GM12878 (cell line): Measurements from ENCODE around the gene SLFNL1. TPM values are rescaled to one million over a fixed set of nuclear protein-coding genes. Genes with fewer than 3 reads are reported as not detected.

ENCODE experiments used
- ATAC-seq: fragments of 200-7000 bp; cut with Tn5 transposase; 3 replicates; pipeline ENCODE4 v1.9.1; 2020; ENCODE audit warnings: mild to moderate bottlenecking, moderate library complexity
- BruUV-seq: library from RNA; stranded (reverse); fragments of 400-500 nt; replicated peaks from 2 replicates; lab custom pipeline; 2021; lab: Mats Ljungman, UMichigan
- CTCF ChIA-PET: fragments of 300-600 bp; sonication (Branson Sonifier 250); formaldehyde crosslinking; extraction: SDS; loops from one replicate; lab custom pipeline; 2021; ENCODE audit warnings: inconsistent platforms; lab: Yijun Ruan, JAX
- POLR2A ChIA-PET: fragments of 350-600 bp; formaldehyde crosslinking; extraction: SDS; loops from one replicate; lab custom pipeline; 2021; ENCODE audit warnings: inconsistent platforms; lab: Charles Lee
- RAD21 ChIA-PET: fragments of 300-600 bp; sonication (Branson Sonifier 250); formaldehyde crosslinking; loops from one replicate; lab custom pipeline; 2023; ENCODE audit warnings: antibody characterized with exemption; ENCODE audit not compliant: unreplicated experiment; lab: Charles Lee
- SMC1A ChIA-PET: fragments of 300-600 bp; sonication (Branson Sonifier 250); formaldehyde crosslinking; loops from one replicate; lab custom pipeline; 2023; ENCODE audit not compliant: unreplicated experiment, uncharacterized antibody; lab: Charles Lee
- DNase-seq: peaks from one replicate; pipeline ENCODE4 v3.0.0-alpha.2; 2011; ENCODE audit warnings: low read depth, low spot score
- FAIRE-seq: peaks from 3 replicates; lab custom pipeline; 2011; peaks lifted over from hg19 to GRCh38; lab: Jason Lieb, UNC
- H2AFZ ChIP-seq: 2 replicates; pipeline ENCODE4 v1.6.0; 2011; ENCODE audit warnings: low read depth, low read length, control low read depth; ENCODE audit not compliant: control insufficient read depth
- H3K27ac ChIP-seq: 2 replicates; pipeline ENCODE4 v1.5.1; 2011; ENCODE audit warnings: control low read depth; ENCODE audit not compliant: control insufficient read depth, insufficient read depth
- H3K27me3 ChIP-seq, 2 experiments: replicated peaks in 1 of 2; 2 replicates each; pipeline versions ENCODE4 v1.6.0 to v1.6.1; 2011; ENCODE audit warnings: low read length in 1 of 2; ENCODE audit not compliant: control insufficient read depth in 2 of 2, insufficient read depth in 2 of 2
- H3K36me3 ChIP-seq, 2 experiments: 2 replicates each; pipeline ENCODE4 v1.5.1; 2011; ENCODE audit warnings: low read length in 1 of 2; ENCODE audit not compliant: control insufficient read depth in 2 of 2, insufficient read depth in 2 of 2
- H3K4me1 ChIP-seq: 2 replicates; pipeline ENCODE4 v1.6.1; 2011; ENCODE audit warnings: mild to moderate bottlenecking, low read length, moderate library complexity, mixed read lengths; ENCODE audit not compliant: control insufficient read depth, insufficient read depth
- H3K4me2 ChIP-seq: 2 replicates; pipeline ENCODE4 v1.6.0; 2011; ENCODE audit warnings: control low read depth; ENCODE audit not compliant: control insufficient read depth, insufficient read depth
- H3K4me3 ChIP-seq: fragments of 200-600 bp; sonication (generic); 2 replicates; pipeline ENCODE4 v1.5.1; 2016
- H3K79me2 ChIP-seq: 2 replicates; pipeline ENCODE4 v1.6.0; 2011; ENCODE audit warnings: low read length; ENCODE audit not compliant: control insufficient read depth, insufficient read depth
- H3K9ac ChIP-seq: 2 replicates; pipeline ENCODE4 v1.8.0; 2011; ENCODE audit warnings: low read length, control low read depth, mixed read lengths; ENCODE audit not compliant: control insufficient read depth, insufficient read depth
- H3K9me3 ChIP-seq: replicated peaks from 3 replicates; pipeline ENCODE4 v1.5.1; 2011; ENCODE audit warnings: mild to moderate bottlenecking, low read length; ENCODE audit not compliant: control insufficient read depth, insufficient read depth
- H4K20me1 ChIP-seq: 2 replicates; pipeline ENCODE4 v1.6.0; 2011; ENCODE audit not compliant: control insufficient read depth, insufficient read depth
- BHLHE40 ChIP-seq, 2 experiments: fragments of 450-650 bp in 1 of 2; IDR thresholded peaks; 2 replicates each; pipeline ENCODE4 v1.6.1; 2011 to 2017; ENCODE audit warnings: low read depth in 2 of 2, borderline replicate concordance in 1 of 2, improper control_type of control experiment in 1 of 2, low read length in 1 of 2, mild to moderate bottlenecking in 1 of 2
- CREM ChIP-seq: IDR thresholded peaks from 2 replicates; pipeline ENCODE4 v1.6.1; 2014; ENCODE audit warnings: antibody characterized with exemption, low read depth
- MTA2 ChIP-seq: fragments of 450-650 bp; IDR thresholded peaks from 2 replicates; pipeline ENCODE4 v1.6.1; 2016; ENCODE audit warnings: low read depth, mild to moderate bottlenecking, moderate library complexity
- POLR2A ChIP-seq: IDR thresholded peaks from 2 replicates; pipeline ENCODE4 v1.6.1; 2011; ENCODE audit warnings: low read depth, mild to moderate bottlenecking, low read length
- RB1 ChIP-seq: fragments of 450-650 bp; formaldehyde crosslinking; IDR thresholded peaks from 2 replicates; pipeline ENCODE4 v1.6.1; 2017; ENCODE audit warnings: mild to moderate bottlenecking, borderline replicate concordance
- SMAD5 ChIP-seq: IDR thresholded peaks from 2 replicates; pipeline ENCODE4 v1.6.1; 2016; ENCODE audit warnings: antibody characterized with exemption, low read depth
- WGBS: methylation state at CpG from one replicate; pipeline ENCODE4 v1.1.6; 2016; ENCODE audit warnings: low lambda C conversion rate; ENCODE audit not compliant: insufficient replicate concordance, insufficient coverage; ENCODE audit errors: missing lambda C conversion rate; 5-methylcytosine and 5-hydroxymethylcytosine counted together
- in situ Hi-C: fragments of 300-500 bp; cut with MboI; formaldehyde crosslinking; loops from 9 replicates; pipeline ENCODE4 v1.14.3; 2018; ENCODE audit warnings: mixed read lengths
- intact Hi-C: fragments of 100-400 bp; cut with micrococcal nuclease; formaldehyde crosslinking; loops from one replicate; pipeline ENCODE4 v1.14.2; 2022; ENCODE audit not compliant: unreplicated experiment
- polyA plus RNA-seq, 11 experiments: library from polyadenylated mRNA; depleted of rRNA in 4 of 11; unstranded in 6 of 11; stranded (reverse) in 5 of 11; fragments of >200 nt; fragmentation: Nextera tagmentation in 4 of 11; fragmentation: Illumina TruSeq in 1 of 11; extraction: Ambion mirVana in 4 of 11; extraction: Trizol in 1 of 11; gene quantifications; 1 replicate in 1 of 11; 2 replicates in 10 of 11; pipeline versions ENCODE4 v1.2.1 to v1.2.3, GENCODE V29; 2011 to 2016; ENCODE audit warnings: inconsistent platforms in 2 of 11, missing spikeins in 2 of 11, low read depth in 1 of 11
- total RNA-seq, 4 experiments: library from RNA; depleted of rRNA in 3 of 4; stranded (reverse); fragments of >200 nt in 3 of 4; fragmentation: Illumina TruSeq in 1 of 4; extraction: Trizol in 1 of 4; gene quantifications; 2 replicates each; pipeline versions ENCODE4 v1.2.1 to v1.2.3, GENCODE V29; 2013 to 2021

The SLFNL1 gene
- total and polyA plus RNA-seq, 10 of the 15 experiments (the other 5 are each of a cell fraction or from before 2014, with no cell fraction given): 0.05 to 0.98 (median 0.16) TPM; not detected in 2

DNA sequence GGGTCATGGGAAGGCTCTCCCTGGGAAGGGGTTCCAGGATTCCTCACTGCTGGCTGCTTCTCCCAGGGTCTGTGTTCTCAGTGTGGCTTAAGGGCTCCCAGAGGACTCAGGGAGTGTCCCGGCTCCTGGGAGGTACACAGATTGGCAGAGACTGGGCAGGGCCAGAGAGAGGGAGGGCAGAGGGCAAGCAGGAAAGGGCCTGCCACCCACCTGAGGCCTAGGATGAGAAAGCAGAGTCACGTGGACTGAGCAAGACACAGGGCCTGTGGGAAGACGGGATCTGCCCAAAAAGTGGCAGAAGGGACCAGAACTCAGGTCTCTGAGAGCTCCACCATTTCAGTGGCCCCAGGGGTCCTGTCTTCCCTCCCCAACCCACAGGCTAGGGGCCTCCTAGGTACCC is 871 bp downstream of the SLFNL1 start:
- RAD21 ChIA-PET: no interaction called here
- Histone ChIP-seq H3K36me3 (peaks cover 0 to 19% of the 10 kb centered on the region in 2 experiments; a peak in 2 of 4 replicates), H3K27ac (no peak overlapping the region), H3K79me2 (no peaks in the 10 kb centered on the region), H3K27me3 (no peaks in the 10 kb centered on the region), H3K4me2 (no peak overlapping the region), H3K9me3 (no peaks in the 10 kb centered on the region), H3K4me1 (no peaks in the 10 kb centered on the region), H3K4me3 (no peak overlapping the region), H2AFZ (no peak overlapping the region), H4K20me1 (no peaks in the 10 kb centered on the region), H3K9ac (no peak overlapping the region)
- BruUV-seq: no TSS peak
- POLR2A ChIA-PET: no interaction called here
- WGBS: 58% methylated on average over 3 of the region's 3 CpGs
- DNase-seq (no peak), FAIRE-seq (no peak), ATAC-seq (no peak)
- CTCF ChIA-PET: no interaction called here
- TF ChIP-seq MTA2 (no peak), SMAD5 (peak; percentile 33; the same call in 1 of the 2 replicates), BHLHE40 (IDR thresholded peaks at IDR 0.05; ENCODE audit: borderline replicate concordance in 1 of 2, low read depth in 2 of 2, low read length in 1 of 2) (no peak), RB1 (no peak)
- intact Hi-C loops (no loop called here), in situ Hi-C loops (no loop called here)
- SMC1A ChIA-PET: interaction anchor here (0.9 kb wide), 1 partner anchor 219 kb away, joined by 3 read pairs; no protein-coding TSS in a partner anchor

DNA sequence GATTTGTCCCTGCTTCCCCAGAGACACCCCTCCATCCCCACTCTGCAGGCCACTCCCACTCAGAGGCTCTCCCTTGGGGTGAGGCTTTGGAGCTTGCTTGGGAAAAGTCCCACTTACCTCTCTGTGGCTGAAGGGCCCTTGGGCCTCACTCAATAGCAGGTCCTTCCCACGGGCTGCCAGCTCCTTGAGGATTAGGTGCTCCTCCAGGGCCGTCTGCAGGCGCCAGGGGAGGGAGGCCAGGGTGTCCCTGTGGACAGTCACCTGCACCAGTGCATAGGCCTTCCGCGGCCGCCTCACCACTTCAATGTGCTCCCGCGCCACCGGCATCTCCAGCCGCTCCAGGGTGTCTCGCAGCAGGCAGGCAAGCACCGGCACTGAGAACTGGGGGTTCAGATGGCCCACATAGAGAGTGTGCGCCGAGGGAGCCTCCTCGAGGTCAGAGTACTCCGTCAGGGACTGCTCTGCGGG is 1.4 kb downstream of the SLFNL1 start:
- RAD21 ChIA-PET: no interaction called here

More for the DNA sequence above, 1.4 kb downstream of the SLFNL1 start:
- in situ Hi-C loops (no loop called here), intact Hi-C loops (no loop called here)
- Histone ChIP-seq H3K4me1 (no peaks in the 10 kb centered on the region), H3K36me3 (peaks cover under 1 to 22% of the 10 kb centered on the region in 2 experiments; a peak in 2 of 4 replicates), H3K9ac (no peak overlapping the region), H3K9me3 (no peaks in the 10 kb centered on the region), H2AFZ (no peak overlapping the region), H4K20me1 (no peaks in the 10 kb centered on the region), H3K79me2 (no peaks in the 10 kb centered on the region), H3K4me2 (no peak overlapping the region), H3K27me3 (no peaks in the 10 kb centered on the region), H3K4me3 (no peak overlapping the region), H3K27ac (no peak overlapping the region)
- ChIA-PET POLR2A (no interaction called here), CTCF (no interaction called here), SMC1A (interaction anchor here (1.0 kb wide), 1 partner anchor 93 kb away, joined by 3 read pairs; no protein-coding TSS in a partner anchor)
- no peak for DNase-seq
- 99% methylated on average over 17 of the region's 17 CpGs for WGBS
- no TSS peak for BruUV-seq
- no peak for TF ChIP-seq CREM
- TF ChIP-seq POLR2A: peak; percentile 69
- no peak for FAIRE-seq
- ATAC-seq: no peak
